Inflammatory macrophage (primary cell): Measurements from ENCODE around the gene CMTM1.
A peak's percentile ranks its signal among the peaks of the same experiment; 100 is the strongest.

ENCODE experiments used
- DNase-seq, 2 donors: peaks; one replicate each; pipeline ENCODE4 v3.0.0-alpha.2; 2020 to 2022

CMTM1 gene

DNA sequence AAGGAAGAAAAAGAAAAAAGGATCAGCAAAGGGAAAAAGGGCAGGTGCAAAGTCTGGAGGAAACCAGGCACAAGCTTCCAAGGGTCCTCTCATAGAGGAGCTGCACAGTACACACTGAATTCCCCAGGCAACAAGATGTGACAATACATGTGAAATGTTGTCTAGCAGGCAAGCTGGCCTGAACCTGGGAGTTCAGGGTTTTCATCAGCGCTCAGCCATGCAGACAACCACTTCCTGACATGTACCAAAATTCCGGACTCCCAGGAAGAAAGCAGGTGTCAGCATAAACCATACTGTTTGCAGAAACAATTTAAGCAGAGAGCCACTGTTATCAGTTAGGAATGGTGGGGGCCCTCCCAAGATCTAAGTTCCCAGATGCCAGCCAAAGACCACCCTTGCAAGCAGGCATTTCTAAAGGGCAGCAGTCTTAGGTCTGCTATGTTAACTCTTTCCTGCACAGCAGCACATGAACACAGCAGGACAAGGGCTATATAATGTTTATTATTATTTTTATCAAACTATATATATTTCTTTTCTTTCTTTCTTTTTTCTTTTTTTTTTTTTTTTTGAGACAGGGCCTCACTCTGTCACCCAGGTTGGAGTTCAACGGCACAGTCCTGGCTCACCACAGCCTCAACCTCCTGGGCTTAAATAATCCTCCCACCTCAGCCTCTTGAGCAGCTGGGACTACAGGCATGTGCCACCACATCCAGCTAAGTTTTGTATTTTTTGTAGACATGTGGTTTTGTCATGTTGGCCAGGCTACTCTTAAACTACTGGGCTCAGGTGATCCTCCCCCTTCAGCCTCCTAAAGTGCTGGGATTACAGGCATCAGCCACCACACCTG, 26.4 kb upstream of the CMTM1 start:
- no peak for DNase-seq

DNA sequence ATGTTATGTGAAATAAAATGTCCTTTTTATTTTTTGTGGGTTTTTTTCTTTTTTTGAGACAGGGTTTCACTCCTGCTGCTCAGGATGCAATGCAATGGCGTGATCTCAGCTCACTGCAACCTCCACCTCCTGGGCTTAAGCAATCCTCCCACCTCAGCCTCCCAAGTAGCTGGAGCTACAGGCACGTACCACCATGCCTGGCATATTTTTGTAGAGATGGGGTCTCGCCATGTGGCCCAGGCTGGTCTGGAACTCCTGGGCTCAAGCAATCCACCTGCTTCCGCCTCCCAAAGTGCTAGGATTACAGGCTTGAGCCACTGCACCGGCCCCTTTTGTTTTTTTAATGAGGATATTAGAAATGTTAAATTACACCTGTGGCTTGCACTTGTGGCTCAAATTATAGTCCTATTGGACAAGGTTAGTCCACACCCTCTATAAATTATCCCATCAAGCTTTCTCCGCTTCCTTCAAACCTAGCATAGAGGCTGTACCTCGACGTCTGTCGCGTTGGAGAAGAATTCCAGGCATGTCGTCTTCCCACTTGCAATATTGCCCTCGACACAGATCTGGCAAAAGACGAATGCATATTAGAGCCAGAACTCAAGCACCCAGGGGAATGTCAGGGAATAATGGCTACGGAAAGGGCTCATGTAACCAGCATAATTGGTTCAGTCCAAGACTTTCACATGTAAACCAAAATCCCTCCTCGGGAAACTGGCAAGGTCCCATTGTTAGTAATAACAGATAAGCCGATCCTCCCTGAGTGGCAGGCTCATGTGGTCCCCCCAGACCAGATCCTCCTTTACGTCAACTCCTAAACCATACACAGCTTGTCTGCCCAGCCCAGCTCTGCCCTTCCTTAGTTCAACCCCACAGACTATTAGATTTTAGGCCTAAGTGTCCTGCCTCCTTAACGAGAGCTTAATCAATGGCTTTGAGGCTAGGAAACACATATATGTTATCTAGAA, 24.6 kb upstream of the CMTM1 start:
- DNase-seq, result no peak

DNA sequence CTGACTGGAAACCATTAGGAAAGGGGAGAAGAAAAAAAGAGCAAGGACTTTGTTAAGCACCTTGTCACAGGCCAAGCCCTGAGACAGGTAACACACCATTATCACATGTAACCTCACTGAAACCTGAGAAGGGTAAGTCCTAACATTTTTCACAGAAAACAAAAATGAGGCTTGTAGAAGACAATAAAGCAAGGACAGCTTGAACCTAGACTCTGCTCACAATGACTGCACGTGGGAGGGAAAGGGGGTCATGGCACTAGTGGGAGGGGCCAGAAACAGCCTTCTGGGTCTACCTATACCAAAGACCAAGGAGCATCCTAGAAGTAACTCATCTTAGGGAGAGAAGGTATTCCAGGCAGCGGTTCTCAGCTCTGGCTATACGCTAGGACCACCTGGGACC, 23.8 kb upstream of the CMTM1 start:
- DNase-seq, result no peak

DNA sequence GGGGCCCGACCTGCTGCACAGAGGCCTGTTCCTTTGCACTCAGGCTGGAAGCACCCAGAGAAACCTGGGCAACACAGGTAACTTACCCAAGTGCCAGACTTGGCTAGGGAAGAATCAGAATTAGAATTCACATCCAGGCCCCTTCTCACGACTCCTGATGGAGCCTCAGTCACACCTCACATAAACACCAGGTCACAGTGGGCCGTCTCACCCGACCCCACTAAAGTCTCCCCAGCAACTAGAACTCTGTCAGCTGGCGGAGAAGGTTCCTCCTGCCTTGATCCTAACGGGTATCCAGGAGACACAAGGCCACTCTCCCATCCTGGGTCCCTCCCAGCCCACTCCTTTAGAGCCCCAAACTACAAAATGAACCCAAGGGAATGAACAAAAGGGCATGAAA, 22.7 kb upstream of the CMTM1 start:
- DNase-seq, result no peak

DNA sequence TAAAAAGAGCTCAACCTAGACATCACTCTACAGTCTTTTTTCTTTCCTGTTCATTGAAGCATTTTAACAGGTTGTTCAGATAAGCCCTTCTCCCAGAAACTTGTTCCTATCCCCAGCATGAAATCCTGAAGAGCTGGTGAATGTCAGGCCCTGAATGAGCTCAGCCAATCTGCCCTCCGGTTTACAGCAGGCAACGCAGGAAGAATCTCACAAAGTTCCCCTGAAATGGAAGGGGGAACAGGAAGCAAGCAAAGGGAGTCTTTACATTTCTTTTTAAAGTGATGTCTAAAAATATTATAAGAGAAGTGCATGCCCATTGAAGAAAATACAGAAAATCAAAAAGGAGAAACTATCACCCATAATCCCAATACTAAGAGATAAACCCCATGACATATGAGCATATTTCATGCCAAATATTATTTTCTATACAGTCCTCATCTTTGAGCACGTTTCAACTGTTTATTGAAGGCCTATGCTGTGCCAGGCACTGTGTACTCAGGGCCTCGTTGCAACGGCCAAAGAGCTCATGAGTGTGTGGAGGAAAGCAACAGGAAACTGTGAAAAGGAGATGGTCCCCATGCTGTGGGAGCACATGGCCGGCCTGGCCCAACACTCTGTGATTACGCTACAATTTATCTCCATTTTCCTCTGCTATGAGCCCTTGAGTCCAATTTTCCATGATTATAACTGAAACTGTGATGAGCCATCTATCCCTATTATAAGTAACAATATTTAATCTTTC, 22.1 kb upstream of the CMTM1 start:
- DNase-seq, result peak in 1 of 2 donors; percentile 54

DNA sequence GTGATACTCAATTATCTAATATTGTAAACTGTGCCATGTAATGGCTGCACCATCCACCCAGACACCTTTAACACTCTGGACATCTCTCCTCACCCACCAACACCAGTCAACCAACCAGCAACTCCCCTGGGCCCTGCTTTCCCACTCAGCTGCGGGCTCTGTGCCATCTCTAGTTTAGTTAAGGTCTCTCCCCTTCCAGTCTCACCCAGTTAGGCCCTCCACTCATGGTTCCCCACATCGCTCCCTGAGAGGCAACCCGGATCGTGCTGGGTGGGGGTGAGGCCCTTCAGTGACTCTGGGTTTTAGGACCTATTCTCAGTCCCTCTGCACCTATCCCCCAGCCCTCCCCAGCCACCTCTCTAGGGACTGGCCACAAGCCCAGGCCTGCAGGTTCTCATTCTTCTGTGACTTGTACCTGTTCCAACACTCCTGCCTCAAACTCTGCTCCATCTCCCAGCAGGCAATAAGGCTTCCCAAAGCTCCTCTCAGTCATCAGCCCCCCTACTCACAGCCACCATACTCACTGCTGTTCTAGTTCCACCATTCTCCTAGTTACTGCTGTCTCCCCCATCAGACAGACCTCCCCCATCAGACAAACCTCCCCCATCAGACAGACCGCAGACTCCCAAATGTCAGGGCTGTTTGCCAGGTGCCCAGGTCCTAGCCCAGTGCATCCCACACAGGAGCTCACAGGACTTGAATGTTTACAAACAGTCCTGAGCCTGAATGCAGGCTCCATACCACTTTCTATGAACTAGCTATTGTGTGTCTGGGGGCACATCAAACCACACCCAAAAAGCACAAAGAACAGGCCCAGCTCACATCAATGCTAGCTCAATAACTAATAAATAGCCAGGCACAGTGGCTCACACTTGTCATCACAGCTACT, 18.9 kb upstream of the CMTM1 start:
- DNase-seq, result no peak

DNA sequence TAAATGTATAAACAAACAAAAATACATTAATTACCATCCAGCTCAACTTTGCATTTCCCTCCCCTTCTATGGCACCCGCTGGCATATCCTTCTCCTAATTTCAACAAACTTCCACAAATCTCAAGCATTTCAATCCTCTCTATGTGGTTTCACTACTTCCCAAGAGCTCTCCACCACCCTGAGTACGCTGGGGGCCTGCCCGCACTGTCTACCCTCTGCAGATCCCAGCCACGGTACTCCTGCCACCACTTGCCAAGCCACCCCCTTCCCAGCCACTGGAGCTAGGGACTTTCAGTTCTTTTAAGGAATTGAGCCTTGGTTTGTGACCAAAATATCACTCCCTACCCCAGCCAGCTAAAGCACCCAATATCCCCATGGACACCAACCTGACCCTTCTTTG, 18.2 kb upstream of the CMTM1 start:
- no peak for DNase-seq

DNA sequence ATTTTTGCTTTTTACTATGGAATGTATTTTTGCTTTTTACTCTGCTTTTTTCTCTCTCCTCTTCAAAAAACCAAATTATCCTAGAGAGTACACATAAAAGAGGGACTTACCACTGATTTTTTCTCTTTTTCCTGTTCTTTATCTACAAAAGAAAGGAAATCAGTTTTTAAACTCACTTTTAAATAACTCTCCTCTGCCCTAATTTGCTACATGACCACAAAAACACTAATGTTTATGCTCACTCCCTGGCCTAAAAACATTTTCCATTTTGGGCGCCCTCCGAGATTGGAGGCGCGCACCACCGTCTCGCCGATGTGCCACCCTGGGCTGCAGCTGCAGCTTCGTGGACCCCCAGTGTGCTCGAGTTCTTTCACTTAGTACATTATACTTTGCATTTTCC, 17.4 kb upstream of the CMTM1 start:
- no peak for DNase-seq

DNA sequence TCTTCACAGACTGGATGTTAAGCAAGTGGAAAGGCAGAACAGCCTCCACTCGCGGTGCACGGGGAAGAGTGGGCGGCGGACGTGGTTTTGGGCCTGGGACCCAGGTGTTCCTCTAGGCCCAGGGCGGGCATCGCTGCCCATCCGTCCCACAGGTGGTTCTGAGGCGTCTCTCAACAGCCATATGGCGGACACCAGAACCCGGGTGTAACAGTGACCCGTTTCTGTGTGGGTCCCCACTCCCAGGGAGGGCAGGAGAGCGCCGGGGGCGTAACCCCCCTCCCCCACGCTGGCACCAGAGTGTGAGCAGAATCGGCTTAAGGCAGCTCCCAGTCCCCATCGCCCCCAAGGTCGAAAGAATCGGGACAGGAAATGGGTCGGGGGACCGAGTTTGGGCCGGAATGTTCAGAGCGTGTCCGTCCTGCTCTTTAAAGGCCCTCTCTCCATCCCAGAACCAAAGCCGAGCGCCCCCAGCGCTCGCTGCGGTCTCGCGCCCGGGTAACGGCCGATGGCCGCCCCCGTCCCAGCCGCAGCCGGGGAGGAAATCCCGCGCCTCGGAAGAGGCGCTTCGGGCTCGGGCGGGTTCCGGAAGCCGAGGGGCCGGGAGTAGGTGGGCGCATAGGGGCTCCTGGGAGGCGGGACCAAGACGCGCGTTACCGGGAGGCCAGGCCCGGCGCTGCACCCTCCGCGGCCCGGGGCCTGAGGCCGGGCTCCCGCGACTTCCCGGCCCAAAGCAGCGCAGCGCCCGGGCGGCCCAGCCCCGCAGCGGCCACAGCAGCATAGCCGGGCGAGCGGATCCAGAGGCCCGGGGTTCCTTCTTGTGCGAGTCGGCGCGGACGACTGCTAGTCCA, 16.7 kb upstream of the CMTM1 start, which contains the start of gene TK2:
TK2 (minus strand) TSS at position 839 of the 848 bp plus-strand sequence; CDS start at position 778, 61 bp downstream.
- peak; percentile 65 to 83 for DNase-seq

DNA sequence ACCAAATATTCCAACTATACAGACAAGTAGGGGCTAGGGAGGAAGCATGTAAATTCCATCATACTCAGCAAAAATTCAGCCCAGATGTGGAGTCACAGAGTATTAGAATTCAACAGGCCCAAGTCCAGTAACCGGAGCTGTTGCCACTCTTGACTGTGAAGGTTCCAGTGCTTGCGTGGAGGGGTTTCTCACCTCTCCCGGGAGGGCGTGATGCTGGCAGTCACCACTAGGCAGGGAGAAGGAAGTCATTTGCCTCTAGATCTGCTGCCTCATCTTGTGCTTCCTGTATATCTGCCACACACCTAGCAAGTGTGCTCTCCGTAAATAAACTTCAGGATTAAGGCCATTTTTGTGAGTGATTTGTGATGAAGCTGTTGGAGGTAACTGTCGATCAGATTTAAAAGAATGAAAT, 14.9 kb upstream of the CMTM1 start:
- peak; percentile 68 to 77 for DNase-seq

DNA sequence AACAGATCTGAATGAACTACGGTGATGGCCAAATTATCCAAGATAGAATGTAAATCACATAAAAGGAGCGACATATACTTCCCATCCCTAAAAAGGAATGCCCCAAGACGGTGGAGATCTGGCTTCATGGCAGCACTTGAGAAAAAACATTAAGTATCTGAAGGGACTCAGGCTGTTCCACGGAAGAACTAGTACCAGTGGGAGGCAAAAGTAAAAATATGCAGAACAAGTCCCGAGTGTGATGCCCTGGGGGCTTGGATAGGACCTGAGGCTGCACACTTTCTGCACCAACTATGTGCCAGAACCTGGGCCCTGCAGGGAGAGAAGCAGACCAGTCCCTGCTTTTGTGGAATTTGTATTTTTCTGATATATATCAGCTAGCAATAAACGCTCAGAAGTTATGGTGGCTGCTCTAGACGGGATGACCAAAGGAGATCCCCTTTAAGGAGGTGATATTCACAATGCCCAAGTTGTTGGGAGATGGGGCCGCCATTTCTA, 14.4 kb upstream of the CMTM1 start:
- DNase-seq, result no peak

DNA sequence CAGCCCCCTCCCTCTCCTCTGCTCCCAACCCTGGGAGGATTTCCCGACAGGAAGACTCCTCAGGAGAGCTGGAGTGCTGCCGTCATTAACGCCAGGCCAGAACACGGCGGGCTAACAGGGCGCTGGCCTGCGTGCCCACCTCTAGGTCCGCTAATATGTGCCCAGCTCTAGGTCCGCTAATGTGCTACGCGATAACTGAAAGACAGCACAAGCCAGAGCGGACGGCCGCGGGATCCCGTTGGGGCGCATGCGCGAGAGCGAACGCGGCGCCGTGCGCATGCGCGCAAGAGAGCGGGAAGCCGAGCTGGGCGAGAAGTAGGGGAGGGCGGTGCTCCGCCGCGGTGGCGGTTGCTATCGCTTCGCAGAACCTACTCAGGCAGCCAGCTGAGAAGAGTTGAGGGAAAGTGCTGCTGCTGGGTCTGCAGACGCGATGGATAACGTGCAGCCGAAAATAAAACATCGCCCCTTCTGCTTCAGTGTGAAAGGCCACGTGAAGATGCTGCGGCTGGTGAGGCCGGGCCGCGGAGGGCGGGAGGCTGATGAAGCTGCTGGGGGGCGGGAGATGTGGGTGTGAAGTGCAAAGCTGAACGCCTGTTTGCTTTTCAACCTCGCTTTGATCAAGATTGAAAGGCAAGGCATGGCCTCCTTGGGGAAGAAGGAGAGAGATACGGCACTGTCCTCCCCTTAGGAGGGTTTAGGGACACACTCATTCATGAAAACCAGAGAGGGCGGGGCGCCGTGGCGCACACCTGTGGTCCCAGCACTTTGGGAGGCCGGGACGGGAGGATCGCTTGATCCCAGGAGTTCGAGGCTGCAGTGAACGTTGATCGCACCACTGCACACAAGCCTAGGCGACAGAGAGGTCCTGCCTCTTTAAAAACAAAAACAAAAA, 13.7 kb upstream of the CMTM1 start, which contains the start of gene CKLF:
CKLF (plus strand) TSS at position 291 of the 892 bp plus-strand sequence; CDS start at position 431, 140 bp downstream.
- DNase-seq, result peak; percentile 95

DNA sequence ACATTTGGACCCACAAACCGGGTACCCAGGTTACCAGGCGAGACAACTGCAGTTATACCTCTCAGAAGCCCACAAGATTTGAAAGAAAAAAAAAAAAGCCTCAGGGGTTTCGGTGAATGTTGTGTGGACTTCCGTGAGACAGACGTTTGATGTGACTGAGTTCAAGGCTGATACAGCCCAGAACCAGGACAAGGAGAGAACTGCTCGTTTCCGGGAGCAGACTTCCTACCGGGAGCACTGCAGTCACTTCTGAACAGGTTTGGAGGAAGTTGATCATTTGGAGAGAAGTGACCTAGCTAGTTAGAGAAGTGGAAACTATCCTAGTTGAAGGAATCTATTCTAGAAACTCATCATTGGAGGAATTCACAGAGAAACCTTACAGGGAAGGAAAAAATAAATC, 13.0 kb upstream of the CMTM1 start:
- DNase-seq, result peak; percentile 30 to 46

DNA sequence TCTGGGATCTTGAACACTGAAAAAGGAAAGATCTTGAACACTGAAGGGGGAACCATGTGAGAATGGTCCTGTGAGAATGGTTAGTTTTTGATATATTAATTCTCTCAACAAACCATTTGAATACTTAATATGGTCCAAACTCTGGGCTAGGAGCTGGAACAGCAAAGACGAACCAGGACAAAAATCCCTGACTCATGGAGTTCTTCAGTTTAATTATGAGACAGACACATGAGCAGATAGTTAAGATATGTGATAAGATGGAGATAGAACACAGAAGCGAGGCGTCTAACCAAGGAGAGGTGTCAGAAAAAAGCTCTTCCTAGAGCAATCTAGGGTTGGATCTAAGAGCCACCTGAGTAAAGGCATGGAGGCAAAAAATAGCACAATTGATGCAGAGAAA, 12.2 kb upstream of the CMTM1 start:
- no peak for DNase-seq

DNA sequence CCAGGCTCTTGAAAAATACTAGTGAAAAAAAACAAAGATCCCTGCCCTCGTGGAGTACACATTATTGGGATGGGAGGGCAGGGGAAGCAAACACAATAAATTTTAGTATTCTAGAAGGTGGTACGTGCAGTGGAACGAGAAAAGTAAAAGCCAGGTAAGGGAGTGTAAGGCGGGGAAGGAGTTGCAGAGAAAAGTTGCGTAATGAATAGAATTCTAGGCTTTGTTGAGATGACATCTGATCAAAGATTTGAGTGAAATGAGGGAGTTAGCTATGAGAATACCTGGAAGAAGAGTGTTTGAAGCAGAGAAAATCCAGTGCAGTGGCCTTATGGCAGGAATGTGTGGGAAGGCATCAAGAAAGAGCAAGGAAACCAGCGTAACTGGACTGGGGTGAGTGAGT, 11.7 kb upstream of the CMTM1 start:
- no peak for DNase-seq

DNA sequence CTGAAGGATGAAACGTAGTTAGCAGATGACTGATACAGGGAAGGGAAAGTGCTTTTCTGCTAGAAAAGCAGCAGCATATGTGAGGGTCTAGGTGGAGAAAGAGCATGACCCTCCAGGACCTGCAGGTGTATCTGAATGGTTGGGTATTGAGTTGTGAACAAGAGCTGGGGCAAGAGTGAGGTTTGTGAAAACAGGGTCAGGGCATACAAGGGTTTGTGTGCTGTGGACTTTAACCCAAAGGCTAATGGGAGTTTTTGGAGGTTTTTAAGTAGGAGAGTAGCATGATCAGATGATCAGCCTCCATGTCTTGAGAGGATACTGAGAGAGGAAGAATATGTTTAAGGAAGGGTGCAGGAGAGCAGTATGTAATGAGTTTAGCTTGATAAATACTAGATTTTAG, 6.1 kb upstream of the CMTM1 start:
- no peak for DNase-seq

DNA sequence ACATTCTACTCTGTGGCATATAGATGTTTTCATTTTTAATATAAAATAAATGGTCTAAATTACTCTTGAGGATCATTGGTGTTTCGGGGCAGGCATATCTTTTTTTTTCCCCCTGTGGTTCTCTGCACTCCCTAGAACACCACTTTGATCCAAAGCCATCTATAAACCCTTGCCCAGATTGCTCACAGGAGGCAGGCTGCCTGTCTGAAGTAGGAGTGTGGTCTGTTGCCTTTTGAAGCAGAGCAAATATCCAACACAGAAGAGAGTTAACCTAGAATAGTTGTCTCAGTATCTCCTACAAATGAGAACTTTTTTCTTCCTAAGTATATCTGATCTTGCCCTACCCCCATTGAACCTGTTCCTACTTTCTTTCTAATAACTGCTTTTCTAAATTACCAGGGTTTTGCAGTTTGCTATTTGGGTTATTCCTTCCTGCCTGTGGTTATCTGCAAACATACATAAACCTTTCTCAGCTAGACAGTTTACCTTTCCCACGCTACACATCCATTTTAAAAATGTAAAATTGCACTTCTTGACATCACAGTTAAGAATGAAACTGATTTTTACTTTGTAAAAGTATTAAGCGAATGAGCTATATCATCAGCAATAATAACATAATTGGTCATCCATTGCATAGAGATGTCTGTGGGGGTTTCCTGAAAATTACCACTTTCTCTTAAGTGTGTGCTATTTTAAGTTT, 4.7 kb upstream of the CMTM1 start:
- DNase-seq, result no peak

DNA sequence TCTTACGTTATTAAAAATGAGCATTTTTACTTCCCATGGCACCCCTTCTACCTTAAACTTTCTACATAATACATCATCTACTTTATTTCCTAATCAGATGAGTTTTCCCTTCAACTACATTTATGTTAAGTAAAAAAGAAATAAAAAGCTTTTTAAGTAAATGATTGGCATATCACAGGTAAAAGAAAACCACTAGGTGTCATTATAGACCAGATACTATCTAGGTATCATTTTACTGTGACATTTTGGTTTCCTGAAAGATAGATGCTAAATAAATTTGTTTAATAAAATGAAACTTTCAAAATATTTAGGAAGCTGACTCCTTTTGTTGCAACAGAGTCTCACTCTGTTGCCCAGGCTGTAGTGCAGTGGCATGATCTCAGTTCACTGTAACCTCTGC, 3.8 kb upstream of the CMTM1 start:
- DNase-seq, result no peak

DNA sequence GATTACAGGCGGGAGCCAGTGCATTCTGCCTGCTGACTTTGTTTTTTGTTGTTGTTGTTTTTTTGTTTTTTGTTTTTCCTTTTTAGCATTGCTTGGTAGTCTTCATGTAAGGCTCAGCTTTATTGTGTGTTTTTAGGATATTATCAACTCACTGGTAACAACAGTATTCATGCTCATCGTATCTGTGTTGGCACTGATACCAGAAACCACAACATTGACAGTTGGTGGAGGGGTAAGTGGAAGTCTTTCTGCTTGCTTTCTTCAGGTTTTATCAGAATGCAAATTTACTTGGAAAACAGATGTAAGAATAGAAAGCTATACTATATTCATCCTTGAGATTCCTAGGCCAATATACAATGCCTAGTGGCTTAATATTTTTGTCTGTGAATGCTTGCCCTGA, 3.3 kb upstream of the CMTM1 start:
- DNase-seq, result no peak
